ENCODE measurements around the gene BBIP1.
"Not testable (repeated sequence)": the region's sequence is repeated elsewhere in the genome, so short reads cannot be mapped to it uniquely, and the experiment has no call there.

The BBIP1 gene

GRCh38 chr10:110871298-110872084, 47.5 kb downstream of the BBIP1 start, which contains the start of gene PDCD4:
PDCD4 (plus strand) TSS chr10:110871928; CDS start chr10:110876028, 4,100 bp downstream.
- no peaks in the 10 kb centered on the region for H3K27me3 ChIP-seq (ENCODE audit: insufficient read depth, insufficient read length)
- H3K4me3 ChIP-seq (ENCODE audit: insufficient read length, low read depth), result peak within 1 kb of the TSS; percentile 42
- peak within 1 kb of the TSS; percentile 71 for H3K9ac ChIP-seq (ENCODE audit: insufficient read length, low read depth)
- H3K9me3 ChIP-seq (ENCODE audit: insufficient read depth, low read length), result no peaks in the 10 kb centered on the region
- no peaks in the 10 kb centered on the region for H3K36me3 ChIP-seq (ENCODE audit: insufficient read depth, insufficient read length, low read length)
- no peak for TF ChIP-seq YY1 (IDR thresholded peaks at IDR 0.05; ENCODE audit: insufficient read depth, insufficient read length)
- TF ChIP-seq ZNF274 (IDR thresholded peaks at IDR 0.05; ENCODE audit: low read depth, low read length), result no peak
- no peak for TF ChIP-seq SUZ12 (IDR thresholded peaks at IDR 0.05; ENCODE audit: extremely low read depth, insufficient read depth, insufficient read length)
- H3K4me1 ChIP-seq (ENCODE audit: insufficient read depth, insufficient read length), result no peaks in the 10 kb centered on the region
- peak; percentile 97 for DNase-seq (ENCODE audit: low read depth, low spot score)

GRCh38 chr10:110870823-110871297, 48.1 kb downstream of the BBIP1 start:
- Histone ChIP-seq H3K4me1 (ENCODE audit: insufficient read depth, insufficient read length) (no peaks in the 10 kb centered on the region), H3K9me3 (ENCODE audit: insufficient read depth, low read length) (no peaks in the 10 kb centered on the region), H3K4me3 (ENCODE audit: insufficient read length, low read depth) (peak overlapping the region; percentile 16)

GRCh38 chr10:110868981-110869380, 50.0 kb downstream of the BBIP1 start:
- H3K4me1 ChIP-seq (ENCODE audit: insufficient read depth, insufficient read length), result no peaks in the 10 kb centered on the region
- H3K9me3 ChIP-seq (ENCODE audit: insufficient read depth, low read length), result no peaks in the 10 kb centered on the region
- no peaks in the 10 kb centered on the region for H3K36me3 ChIP-seq (ENCODE audit: insufficient read depth, insufficient read length, low read length)
- H3K27me3 ChIP-seq (ENCODE audit: insufficient read depth, insufficient read length), result no peaks in the 10 kb centered on the region
- no peak overlapping the region for H3K9ac ChIP-seq (ENCODE audit: insufficient read length, low read depth)
- no peak for DNase-seq (ENCODE audit: low read depth, low spot score)
- H3K4me3 ChIP-seq (ENCODE audit: insufficient read length, low read depth), result no peak overlapping the region
- no peak for TF ChIP-seq SUZ12 (IDR thresholded peaks at IDR 0.05; ENCODE audit: extremely low read depth, insufficient read depth, insufficient read length)
- no peak for TF ChIP-seq YY1 (IDR thresholded peaks at IDR 0.05; ENCODE audit: insufficient read depth, insufficient read length)
- no peak for TF ChIP-seq ZNF274 (IDR thresholded peaks at IDR 0.05; ENCODE audit: low read depth, low read length)

More at GRCh38 chr10:110870823-110871297, 48.1 kb downstream of the BBIP1 start:
- Histone ChIP-seq H3K27me3 (ENCODE audit: insufficient read depth, insufficient read length) (no peaks in the 10 kb centered on the region), H3K36me3 (ENCODE audit: insufficient read depth, insufficient read length, low read length) (no peaks in the 10 kb centered on the region), H3K9ac (ENCODE audit: insufficient read length, low read depth) (peak overlapping the region; percentile 71)
- TF ChIP-seq YY1 (IDR thresholded peaks at IDR 0.05; ENCODE audit: insufficient read depth, insufficient read length) (no peak), ZNF274 (IDR thresholded peaks at IDR 0.05; ENCODE audit: low read depth, low read length) (no peak), SUZ12 (IDR thresholded peaks at IDR 0.05; ENCODE audit: extremely low read depth, insufficient read depth, insufficient read length) (no peak)
- DNase-seq (ENCODE audit: low read depth, low spot score), result no peak

GRCh38 chr10:110867807-110868465, 51.0 kb downstream of the BBIP1 start:
- H3K27me3 ChIP-seq (ENCODE audit: insufficient read depth, insufficient read length), result no peaks in the 10 kb centered on the region
- no peaks in the 10 kb centered on the region for H3K4me1 ChIP-seq (ENCODE audit: insufficient read depth, insufficient read length)
- DNase-seq (ENCODE audit: low read depth, low spot score), result no peak
- H3K36me3 ChIP-seq (ENCODE audit: insufficient read depth, insufficient read length, low read length), result no peaks in the 10 kb centered on the region
- no peak overlapping the region for H3K4me3 ChIP-seq (ENCODE audit: insufficient read length, low read depth)
- TF ChIP-seq ZNF274 (IDR thresholded peaks at IDR 0.05; ENCODE audit: low read depth, low read length), result no peak
- TF ChIP-seq YY1 (IDR thresholded peaks at IDR 0.05; ENCODE audit: insufficient read depth, insufficient read length), result no peak
- no peak for TF ChIP-seq SUZ12 (IDR thresholded peaks at IDR 0.05; ENCODE audit: extremely low read depth, insufficient read depth, insufficient read length)
- H3K9ac ChIP-seq (ENCODE audit: insufficient read length, low read depth), result no peak overlapping the region
- H3K9me3 ChIP-seq (ENCODE audit: insufficient read depth, low read length), result no peaks in the 10 kb centered on the region

- H3K4me1 ChIP-seq (ENCODE audit: insufficient read depth, insufficient read length); H3K4me3 ChIP-seq (ENCODE audit: insufficient read length, low read depth); H3K9me3 ChIP-seq (ENCODE audit: insufficient read depth, low read length); H3K9ac ChIP-seq (ENCODE audit: insufficient read length, low read depth); H3K36me3 ChIP-seq (ENCODE audit: insufficient read depth, insufficient read length, low read length); H3K27me3 ChIP-seq (ENCODE audit: insufficient read depth, insufficient read length); DNase-seq (ENCODE audit: low read depth, low spot score): not testable (repeated sequence)
Observed at GRCh38 chr10:110867011-110867806, 51.8 kb downstream of the BBIP1 start.

GRCh38 chr10:110865809-110866482, 53.0 kb downstream of the BBIP1 start:
- no peaks in the 10 kb centered on the region for H3K27me3 ChIP-seq (ENCODE audit: insufficient read depth, insufficient read length)
- DNase-seq (ENCODE audit: low read depth, low spot score), result no peak
- no peaks in the 10 kb centered on the region for H3K9me3 ChIP-seq (ENCODE audit: insufficient read depth, low read length)
- no peaks in the 10 kb centered on the region for H3K4me1 ChIP-seq (ENCODE audit: insufficient read depth, insufficient read length)
- H3K4me3 ChIP-seq (ENCODE audit: insufficient read length, low read depth), result no peak overlapping the region
- TF ChIP-seq SUZ12 (IDR thresholded peaks at IDR 0.05; ENCODE audit: extremely low read depth, insufficient read depth, insufficient read length) (no peak), ZNF274 (IDR thresholded peaks at IDR 0.05; ENCODE audit: low read depth, low read length) (no peak), YY1 (IDR thresholded peaks at IDR 0.05; ENCODE audit: insufficient read depth, insufficient read length) (no peak)
- H3K9ac ChIP-seq (ENCODE audit: insufficient read length, low read depth), result no peak overlapping the region
- H3K36me3 ChIP-seq (ENCODE audit: insufficient read depth, insufficient read length, low read length), result no peaks in the 10 kb centered on the region

All from NT2/D1 (cell line).